CD4-positive, alpha-beta T cell treated with Interleukin-21 for 1 hour (primary cell): ENCODE data around the gene MAPK11.

Source experiments
- DNase-seq: peaks from one replicate; pipeline ENCODE4 v3.0.0-alpha.2; 2020

Gene MAPK11

GRCh38 chr22:50246242-50247175 lies 23.7 kb downstream of the MAPK11 start:
- DNase-seq: no peak

DNA sequence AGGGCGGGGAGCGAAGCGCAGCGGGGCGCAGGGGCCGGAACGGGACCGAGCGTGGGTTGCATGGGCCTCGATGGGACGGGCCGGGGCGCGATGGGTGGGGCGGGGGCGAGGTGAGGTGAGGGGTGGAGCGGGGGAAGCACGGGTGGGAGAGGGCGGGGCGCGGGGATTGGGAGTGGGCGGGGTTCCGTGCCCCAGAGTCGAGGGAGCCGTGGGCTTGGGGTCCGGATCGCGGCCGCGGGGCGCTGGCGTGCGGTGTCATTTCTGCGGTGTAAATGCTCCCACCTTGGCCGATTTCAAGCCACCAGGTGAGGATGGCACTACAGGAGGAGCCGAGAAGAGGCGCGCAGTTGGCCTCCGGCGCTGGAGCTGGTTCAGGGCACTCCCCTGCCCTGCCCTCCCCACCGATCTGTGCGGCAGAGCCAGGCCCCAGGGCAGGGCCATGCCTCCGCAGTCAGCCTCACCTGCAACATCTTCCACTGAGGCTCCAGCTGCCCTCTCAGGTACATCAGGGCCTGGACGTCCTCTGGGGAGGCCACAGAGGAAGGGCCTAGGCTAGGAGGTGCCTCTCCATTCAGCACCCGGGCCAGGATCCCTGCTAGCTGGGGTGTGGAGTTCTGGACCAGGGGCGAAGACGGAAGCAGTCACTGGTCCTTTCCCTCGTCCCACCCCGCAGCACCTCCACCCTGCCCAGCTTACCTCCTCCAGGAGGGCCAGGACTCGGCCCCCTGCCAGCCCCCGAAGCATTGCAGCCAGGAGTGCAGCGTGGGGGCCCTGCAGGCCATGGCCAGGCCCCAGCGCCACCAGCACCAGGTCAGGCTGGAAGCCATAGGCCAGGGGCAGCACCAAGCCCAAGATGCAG lies 24.7 kb downstream of the MAPK11 start:
- no peak for DNase-seq

- DNase-seq: peak; percentile 91
These were observed 25.6 kb downstream of the MAPK11 start, which contains the start of gene TUBGCP6 for GRCh38 chr22:50244420-50245213. TUBGCP6 (minus strand) TSS chr22:50245023; CDS start chr22:50244459, 564 bp downstream.

GRCh38 chr22:50243685-50244419 lies 26.3 kb downstream of the MAPK11 start:
- no peak for DNase-seq

DNA sequence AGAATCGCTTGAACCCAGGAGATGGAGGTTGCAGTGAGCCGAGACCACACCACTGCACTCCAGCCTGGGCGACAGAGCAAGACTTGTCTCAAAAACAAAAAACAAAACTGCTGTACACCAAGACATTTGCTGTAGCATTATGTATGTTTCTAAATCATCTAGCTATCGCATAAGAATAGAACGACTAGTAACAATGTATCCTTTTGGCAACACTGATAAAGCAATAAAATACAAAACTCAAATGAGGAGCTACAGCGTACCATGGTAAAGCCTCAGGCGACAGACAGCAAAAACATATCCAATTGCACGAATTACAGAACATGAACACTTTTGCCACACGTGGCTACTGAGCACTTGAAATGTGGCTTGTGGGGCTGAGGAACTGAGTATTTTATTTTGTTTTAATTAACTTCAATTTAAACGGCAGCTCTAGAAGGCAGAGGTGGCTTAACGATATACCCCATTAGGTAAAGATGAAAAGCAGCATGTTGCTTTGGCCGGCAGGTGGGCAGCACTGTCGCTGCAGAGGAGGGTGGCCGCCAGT lies 27.7 kb downstream of the MAPK11 start:
- no peak for DNase-seq

- DNase-seq: no peak
These were observed 31.4 kb downstream of the MAPK11 start for GRCh38 chr22:50238755-50239154.

GRCh38 chr22:50236731-50237409 lies 33.3 kb downstream of the MAPK11 start:
- DNase-seq: no peak

GRCh38 chr22:50233223-50233622 lies 37.0 kb downstream of the MAPK11 start:
- no peak for DNase-seq

DNA sequence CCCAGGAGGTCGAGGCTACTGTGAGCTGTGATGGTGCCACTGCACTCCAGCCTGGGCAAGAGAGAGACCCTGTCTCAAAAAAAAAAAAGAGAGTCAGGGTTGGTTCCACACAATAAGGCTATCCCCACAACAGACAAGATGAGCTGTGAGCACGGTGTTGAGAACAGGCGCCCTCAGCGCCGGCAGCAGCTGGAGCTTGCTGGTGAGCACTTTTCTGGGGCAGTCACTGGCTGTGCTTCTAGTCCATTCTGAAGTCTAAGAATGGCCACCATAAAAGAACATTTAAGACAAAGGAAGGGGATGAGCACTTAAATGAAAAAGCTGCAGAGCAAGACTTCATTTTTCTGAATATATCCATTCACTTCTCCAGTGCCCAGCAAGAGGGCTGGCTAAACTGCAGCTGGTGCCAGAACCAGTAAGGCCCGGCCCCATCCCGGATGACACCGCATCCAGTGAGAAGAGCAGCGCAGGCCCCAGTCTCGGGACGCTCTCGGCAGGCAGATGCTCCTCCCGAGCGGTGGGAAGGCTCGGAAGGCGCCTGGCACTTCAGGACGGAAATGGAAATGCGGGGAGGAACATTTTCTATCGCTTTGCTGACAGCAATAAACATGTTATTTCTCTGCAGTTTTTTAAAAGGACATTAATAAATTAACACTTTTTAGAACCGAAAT lies 37.6 kb downstream of the MAPK11 start:
- DNase-seq: no peak

GRCh38 chr22:50229370-50229769 lies 40.8 kb downstream of the MAPK11 start:
- no peak for DNase-seq

- DNase-seq: no peak
These were observed 41.8 kb downstream of the MAPK11 start for GRCh38 chr22:50228366-50228765.

DNA sequence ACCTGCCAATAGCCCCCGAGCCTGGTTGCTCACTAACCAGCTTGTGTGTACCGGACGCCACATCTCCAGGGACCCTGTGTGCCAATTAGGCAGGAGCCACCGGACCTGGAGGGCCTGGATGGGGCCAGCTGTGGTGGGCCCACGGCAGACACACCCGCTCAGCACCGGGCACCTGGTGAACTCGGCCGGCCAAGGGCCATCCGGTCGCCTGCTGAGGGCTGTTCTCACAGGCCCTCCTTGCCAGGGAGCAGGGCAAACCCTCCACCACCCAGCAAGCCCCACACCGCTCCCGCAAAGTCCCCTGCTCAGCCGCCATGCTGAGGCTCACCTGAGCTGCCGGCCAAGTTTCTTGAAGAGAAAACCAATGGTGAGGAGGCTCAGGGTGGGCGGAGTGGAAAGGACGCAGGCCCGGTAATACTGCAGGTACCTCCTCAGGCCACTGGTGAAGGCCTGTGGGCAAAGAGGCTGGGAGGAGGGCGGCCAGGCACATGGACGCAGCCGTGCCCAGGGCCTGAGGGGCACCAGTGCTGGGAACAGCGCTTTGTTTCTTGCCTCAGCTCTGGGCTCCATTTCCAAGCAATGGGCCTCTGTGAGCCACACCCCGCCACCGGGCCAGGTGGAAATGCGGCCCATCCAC lies 42.5 kb downstream of the MAPK11 start:
- DNase-seq: no peak

DNA sequence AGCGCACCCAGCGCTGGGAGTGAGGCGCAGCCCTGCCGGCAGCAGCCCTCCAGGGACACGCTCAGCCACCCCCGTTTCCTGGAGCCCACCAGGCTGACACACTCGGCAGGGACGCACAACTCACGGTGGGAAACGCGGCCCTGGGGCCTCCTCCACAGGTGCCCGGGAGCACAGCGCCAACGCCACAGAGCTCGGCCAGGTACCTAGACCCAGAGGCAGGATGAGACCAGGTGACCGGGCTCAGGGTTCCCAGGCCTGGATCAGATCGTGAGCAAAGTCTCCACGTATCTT lies 43.4 kb downstream of the MAPK11 start:
- DNase-seq: no peak

- no peak for DNase-seq
These were observed 43.9 kb downstream of the MAPK11 start for GRCh38 chr22:50226063-50226874.

- no peak for DNase-seq
These were observed 44.8 kb downstream of the MAPK11 start for GRCh38 chr22:50225200-50225969.

DNA sequence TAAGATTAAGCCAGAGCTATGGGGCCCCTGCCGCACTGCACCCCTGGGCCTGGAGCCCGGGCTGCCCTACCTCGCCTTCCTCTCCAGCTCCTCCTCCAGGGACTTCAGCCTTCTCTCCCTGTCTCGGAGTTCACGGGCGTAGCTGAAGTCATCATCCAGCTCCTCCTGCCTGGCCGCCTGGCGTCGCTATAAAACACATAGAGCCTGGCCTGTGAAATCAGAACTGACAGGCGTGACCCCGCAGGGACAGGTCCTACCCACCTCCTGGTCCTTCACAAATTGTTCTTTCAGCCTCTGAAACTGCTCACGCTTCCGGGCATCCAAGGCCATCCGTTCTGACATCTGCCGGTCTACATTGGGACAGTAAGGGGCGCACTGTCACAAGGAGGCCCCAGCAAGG lies 46.1 kb downstream of the MAPK11 start:
- no peak for DNase-seq

DNA sequence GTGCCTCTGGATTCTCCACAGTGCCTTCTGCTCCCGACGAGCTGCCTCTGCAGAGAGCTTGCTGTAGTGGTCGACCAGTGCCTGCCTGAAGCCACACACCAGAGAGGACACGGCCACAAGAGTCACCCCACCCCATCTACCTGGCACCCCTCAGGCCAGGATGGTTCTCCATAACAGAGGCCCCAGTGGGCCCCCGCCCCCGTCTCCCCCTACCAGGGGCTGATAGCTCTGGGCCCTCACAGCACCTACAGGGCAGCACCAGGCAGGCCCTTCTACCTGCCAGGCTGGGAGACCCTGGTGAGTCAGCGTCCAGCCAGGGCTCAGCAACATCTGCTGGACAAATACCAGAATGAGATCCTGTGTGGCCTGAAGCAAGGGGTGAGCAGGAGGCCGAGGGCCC lies 47.7 kb downstream of the MAPK11 start:
- DNase-seq: no peak
